GM12872 (cell line): Measurements from ENCODE around the gene C10orf90.

Experiments used
- TF ChIP-seq, protein P1 (sequence below): IDR thresholded peaks from 3 replicates; pipeline ENCODE4 v1.5.1; 2011; ENCODE audit warnings: low read depth, mild to moderate bottlenecking, low read length, moderate library complexity; ENCODE audit not compliant: insufficient read depth

Gene C10orf90

DNA sequence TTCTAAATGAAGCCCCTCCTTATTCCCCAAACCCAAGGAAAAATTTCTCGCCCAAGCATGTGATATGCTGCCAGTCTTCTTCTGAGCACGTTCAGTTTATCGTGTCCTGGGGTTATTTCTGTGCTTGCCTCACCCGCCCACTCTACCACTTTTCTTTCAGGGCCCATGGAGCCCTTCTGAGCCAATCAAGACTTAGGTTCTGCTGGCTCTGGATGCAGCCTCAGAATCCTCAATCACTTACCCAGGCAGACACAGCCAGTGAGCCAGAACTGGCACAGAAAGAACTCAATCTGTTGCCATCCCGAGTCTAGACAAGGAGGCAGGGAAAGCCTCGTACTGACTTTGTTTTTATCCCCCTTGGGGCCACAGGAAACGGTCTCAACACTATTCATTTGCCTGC is 34.2 kb upstream of the C10orf90 start:
- TF ChIP-seq, protein P1, sequence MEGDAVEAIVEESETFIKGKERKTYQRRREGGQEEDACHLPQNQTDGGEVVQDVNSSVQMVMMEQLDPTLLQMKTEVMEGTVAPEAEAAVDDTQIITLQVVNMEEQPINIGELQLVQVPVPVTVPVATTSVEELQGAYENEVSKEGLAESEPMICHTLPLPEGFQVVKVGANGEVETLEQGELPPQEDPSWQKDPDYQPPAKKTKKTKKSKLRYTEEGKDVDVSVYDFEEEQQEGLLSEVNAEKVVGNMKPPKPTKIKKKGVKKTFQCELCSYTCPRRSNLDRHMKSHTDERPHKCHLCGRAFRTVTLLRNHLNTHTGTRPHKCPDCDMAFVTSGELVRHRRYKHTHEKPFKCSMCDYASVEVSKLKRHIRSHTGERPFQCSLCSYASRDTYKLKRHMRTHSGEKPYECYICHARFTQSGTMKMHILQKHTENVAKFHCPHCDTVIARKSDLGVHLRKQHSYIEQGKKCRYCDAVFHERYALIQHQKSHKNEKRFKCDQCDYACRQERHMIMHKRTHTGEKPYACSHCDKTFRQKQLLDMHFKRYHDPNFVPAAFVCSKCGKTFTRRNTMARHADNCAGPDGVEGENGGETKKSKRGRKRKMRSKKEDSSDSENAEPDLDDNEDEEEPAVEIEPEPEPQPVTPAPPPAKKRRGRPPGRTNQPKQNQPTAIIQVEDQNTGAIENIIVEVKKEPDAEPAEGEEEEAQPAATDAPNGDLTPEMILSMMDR, result no peak

DNA sequence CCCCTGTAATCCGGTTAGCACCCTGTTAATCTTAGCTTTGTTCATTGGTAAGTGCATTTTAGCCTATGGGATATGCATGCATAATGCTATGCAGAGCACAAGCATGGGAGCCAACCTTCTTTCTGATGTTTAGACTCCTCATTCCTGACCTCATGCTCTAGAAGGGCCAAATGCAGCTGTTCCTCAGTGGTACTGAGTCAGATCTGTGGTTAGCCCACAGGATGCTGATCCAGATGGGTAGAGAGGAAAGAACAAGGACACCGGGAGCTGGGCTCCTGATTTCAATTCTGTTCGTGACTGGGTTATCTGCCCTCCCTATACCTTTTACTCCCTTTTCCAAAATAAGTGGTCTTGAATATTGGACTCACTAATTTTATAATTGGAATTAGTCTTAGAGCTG is 31.7 kb upstream of the C10orf90 start:
- TF ChIP-seq, protein P1, result no peak

DNA sequence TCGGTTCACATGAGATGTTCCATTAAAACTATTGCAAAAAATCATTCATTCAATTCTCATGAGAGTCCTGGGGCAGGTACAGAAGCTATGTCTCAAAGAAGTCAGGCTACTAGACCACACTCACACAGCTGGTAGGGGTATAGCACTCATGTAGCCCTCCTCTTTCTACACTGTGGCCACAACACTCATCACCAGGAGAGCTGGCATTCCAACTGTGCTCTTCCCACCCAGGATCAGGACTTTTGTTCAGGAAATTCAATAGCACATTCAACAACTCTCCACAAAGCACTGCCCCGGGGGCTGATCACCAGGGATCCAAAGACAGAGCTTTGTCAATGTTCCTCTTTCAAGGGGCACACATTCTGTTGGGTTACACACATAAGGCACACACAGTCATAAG is 31.0 kb upstream of the C10orf90 start:
- TF ChIP-seq, protein P1, result no peak

DNA sequence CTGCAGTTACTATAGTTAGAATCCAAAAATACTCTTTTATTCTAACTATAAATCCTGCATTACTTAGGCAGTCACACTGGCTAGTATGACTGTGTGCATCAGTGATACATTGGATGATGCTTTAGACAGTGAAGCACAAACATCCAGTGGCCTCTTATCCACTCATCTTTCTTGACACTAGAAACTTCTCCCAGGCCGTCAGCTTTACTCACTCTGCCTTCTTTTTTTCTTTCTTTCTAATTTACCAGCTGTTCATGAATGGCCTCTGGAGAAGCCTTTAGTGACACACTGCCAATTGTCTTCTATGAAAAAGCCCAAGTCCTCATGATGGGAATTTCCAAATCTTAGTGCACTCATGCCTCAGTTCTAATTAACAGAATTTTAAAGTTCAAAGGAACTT is 26.2 kb upstream of the C10orf90 start:
- TF ChIP-seq, protein P1, result no peak

DNA sequence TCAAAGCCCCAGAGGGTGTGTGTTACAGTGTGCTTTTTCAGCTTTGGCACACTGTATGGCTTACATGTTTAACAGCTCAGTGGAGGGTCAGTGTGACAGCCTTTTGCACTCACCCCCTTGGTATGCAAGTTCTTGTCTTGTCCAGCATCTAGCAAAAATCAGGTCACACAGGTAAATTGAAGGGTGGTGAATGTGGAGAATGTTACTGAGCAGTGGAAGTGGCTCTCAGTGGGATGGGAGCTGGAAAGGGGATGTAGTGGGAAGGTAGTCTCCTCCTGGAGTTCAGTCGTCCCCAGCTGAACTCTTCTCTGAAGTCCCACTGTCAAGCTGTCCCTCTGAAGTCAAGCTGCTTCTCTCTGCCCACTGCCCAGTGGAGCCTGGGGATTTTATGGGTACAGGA is 21.0 kb upstream of the C10orf90 start:
- TF ChIP-seq, protein P1, result no peak

DNA sequence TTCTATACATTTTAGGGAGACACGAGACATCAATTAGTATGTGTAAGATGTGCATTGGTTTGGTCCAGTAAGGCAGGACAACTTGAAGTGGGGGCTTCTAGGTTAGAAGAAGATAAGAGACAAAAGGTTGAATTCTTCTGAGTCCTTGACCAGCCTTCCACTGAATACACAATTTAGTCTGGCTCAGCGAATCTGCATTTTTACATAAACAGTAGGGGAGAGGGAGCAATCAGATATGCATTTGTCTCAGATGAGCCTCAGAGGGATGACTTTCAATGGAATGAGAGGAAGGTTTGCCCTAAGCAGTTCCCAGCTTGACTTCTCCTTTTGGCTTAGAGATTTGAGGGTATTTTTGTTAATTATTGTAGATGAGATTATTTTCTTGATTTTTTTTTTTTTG is 20.0 kb upstream of the C10orf90 start:
- TF ChIP-seq, protein P1, result no peak

DNA sequence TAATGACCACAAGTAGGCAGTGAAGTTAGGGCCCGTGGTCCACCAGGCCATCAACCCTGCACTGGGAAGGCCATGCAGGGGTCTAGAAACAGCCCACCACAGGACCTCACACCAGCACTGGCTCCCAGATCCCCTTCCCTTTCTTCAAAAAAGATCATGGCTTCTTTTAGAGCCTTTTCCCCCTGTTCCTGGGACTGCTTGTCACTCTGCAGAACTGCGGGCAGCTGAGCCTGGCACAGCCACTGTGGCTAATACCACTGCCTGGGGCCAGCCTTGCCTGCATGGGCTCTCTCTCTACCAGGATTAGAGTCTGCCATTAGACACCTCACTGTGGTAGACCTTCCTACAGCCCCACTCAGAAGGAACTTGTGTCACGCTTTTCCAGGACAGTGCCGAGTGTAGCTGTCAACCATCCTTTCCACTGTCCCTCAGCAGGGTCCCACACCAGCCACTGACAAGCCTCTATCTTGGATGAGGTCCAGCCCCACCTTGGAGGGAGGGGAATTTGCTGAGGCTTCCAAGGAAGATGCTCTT is 19.0 kb upstream of the C10orf90 start:
- TF ChIP-seq, protein P1, result no peak
